Vagina (tissue), 2 donors: ENCODE data around the gene HDAC7. TPM values are rescaled to one million over a fixed set of nuclear protein-coding genes. Genes with fewer than 3 reads are reported as not detected.

Source experiments
- DNase-seq, 2 donors: peaks; one replicate each; pipeline ENCODE4 v3.0.0-alpha.2; 2017; ENCODE audit errors: extremely low spot score in 2 of 2
- H3K27ac ChIP-seq: fragments of 200-600 bp; sonication (generic); one replicate; pipeline ENCODE4 v1.5.1; 2019
- H3K27me3 ChIP-seq: fragments of 200-600 bp; sonication (generic); one replicate; pipeline ENCODE4 v1.5.1; 2019
- H3K36me3 ChIP-seq, 2 donors: fragments of 200-600 bp; sonication (generic); one replicate each; pipeline ENCODE4 v1.5.1; 2017 to 2019
- H3K4me1 ChIP-seq: fragments of 200-600 bp; sonication (generic); one replicate; pipeline ENCODE4 v1.5.1; 2019
- H3K4me3 ChIP-seq, 2 donors: fragments of 200-600 bp; sonication (generic); 1 replicate in 1 of 2; 2 replicates in 1 of 2; pipeline ENCODE4 v1.5.1; 2016 to 2019
- H3K9me3 ChIP-seq: fragments of 200-600 bp; sonication (generic); one replicate; pipeline ENCODE4 v1.5.1; 2019
- POLR2A ChIP-seq, 2 donors: fragments of 450-650 bp; IDR thresholded peaks; one replicate each; pipeline ENCODE4 v1.6.1; 2017; ENCODE audit warnings: antibody characterized with exemption in 2 of 2, mild to moderate bottlenecking in 2 of 2, moderate library complexity in 2 of 2
- POLR2AphosphoS5 ChIP-seq, 2 donors: sonication (generic); formaldehyde crosslinking; IDR thresholded peaks; one replicate each; pipeline ENCODE4 v1.9.0; 2017; ENCODE audit warnings: antibody characterized with exemption in 2 of 2, mild to moderate bottlenecking in 2 of 2, low read depth in 1 of 2; ENCODE audit not compliant: insufficient read depth in 1 of 2
- intact Hi-C: fragments of 100-400 bp; cut with DNase I; formaldehyde crosslinking; loops from one replicate; pipeline ENCODE4 v1.15.1; 2023
- total RNA-seq: library from RNA; depleted of rRNA; stranded (reverse); fragments of >200 nt; gene quantifications from one replicate; pipeline ENCODE4 v1.2.3, GENCODE V29; 2016
- TF ChIP-seq, protein P1 (sequence below), 3 experiments: fragments of 450-650 bp in 2 of 3; fragments of 200-600 bp in 1 of 3; sonication (generic) in 1 of 3; IDR thresholded peaks; one replicate each; pipeline ENCODE4 v1.5.1; 2017 to 2019; ENCODE audit warnings: antibody characterized with exemption in 3 of 3, mild to moderate bottlenecking in 2 of 3, moderate library complexity in 2 of 3

The HDAC7 gene
- total RNA-seq, 1 donor from 2014 or later = 67.0 TPM

- Histone ChIP-seq H3K27me3 (no peaks in the 10 kb centered on the region), H3K36me3 (peaks cover 0 to 52% of the 10 kb centered on the region in 2 donors)
- intact Hi-C loops = no loop called here
Observed at GRCh38 chr12:47798382-47798948, 21.2 kb downstream of the HDAC7 start.

DNA sequence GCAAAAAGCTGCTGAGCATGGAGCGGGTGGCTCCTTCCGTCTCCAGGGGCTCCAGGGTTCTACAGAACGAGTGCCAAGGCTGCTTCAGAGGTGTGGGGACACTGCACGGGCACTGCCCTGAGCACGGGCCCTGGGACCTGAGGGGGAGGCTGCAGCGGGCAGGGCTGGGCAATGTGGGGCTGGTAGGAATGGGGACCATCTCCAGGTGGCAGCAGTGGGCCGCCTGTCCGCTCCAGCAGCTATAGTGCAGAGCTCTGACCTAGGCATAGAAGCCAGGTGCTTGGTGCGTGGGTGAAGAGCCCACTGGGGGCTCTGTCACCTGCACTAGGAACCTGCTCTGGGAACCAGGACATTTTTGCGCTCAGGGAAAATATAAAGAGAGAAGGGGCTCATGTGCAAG lies 22.3 kb downstream of the HDAC7 start:
- H3K4me1 ChIP-seq = peaks cover 36% of the 10 kb centered on the region
- H3K9me3 ChIP-seq = no peaks in the 10 kb centered on the region
- no peaks in the 10 kb centered on the region for H3K27me3 ChIP-seq
- DNase-seq = no peak
- H3K36me3 ChIP-seq = peaks cover 0 to 63% of the 10 kb centered on the region in 2 donors
- no peak overlapping the region for H3K4me3 ChIP-seq
- no peak overlapping the region for H3K27ac ChIP-seq
- TF ChIP-seq POLR2AphosphoS5 (IDR thresholded peaks at IDR 0.05; ENCODE audit: insufficient read depth in 1 of 2, low read depth in 1 of 2) (no peak), POLR2A (IDR thresholded peaks at IDR 0.05) (no peak)
- TF ChIP-seq, protein P1, sequence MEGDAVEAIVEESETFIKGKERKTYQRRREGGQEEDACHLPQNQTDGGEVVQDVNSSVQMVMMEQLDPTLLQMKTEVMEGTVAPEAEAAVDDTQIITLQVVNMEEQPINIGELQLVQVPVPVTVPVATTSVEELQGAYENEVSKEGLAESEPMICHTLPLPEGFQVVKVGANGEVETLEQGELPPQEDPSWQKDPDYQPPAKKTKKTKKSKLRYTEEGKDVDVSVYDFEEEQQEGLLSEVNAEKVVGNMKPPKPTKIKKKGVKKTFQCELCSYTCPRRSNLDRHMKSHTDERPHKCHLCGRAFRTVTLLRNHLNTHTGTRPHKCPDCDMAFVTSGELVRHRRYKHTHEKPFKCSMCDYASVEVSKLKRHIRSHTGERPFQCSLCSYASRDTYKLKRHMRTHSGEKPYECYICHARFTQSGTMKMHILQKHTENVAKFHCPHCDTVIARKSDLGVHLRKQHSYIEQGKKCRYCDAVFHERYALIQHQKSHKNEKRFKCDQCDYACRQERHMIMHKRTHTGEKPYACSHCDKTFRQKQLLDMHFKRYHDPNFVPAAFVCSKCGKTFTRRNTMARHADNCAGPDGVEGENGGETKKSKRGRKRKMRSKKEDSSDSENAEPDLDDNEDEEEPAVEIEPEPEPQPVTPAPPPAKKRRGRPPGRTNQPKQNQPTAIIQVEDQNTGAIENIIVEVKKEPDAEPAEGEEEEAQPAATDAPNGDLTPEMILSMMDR (IDR thresholded peaks at IDR 0.05) = no peak
- intact Hi-C loops = no loop called here

More at GRCh38 chr12:47798382-47798948, 21.2 kb downstream of the HDAC7 start:
- Histone ChIP-seq H3K4me3 (no peak overlapping the region), H3K4me1 (peaks cover 47% of the 10 kb centered on the region), H3K27ac (no peak overlapping the region), H3K9me3 (no peaks in the 10 kb centered on the region)
- TF ChIP-seq, protein P1 (IDR thresholded peaks at IDR 0.05) = no peak
- no peak for TF ChIP-seq POLR2A (IDR thresholded peaks at IDR 0.05)
- no peak for TF ChIP-seq POLR2AphosphoS5 (IDR thresholded peaks at IDR 0.05; ENCODE audit: insufficient read depth in 1 of 2, low read depth in 1 of 2)
- DNase-seq = no peak

- DNase-seq = no peak
- intact Hi-C loops = no loop called here
- Histone ChIP-seq H3K36me3 (peaks cover 0 to 78% of the 10 kb centered on the region in 2 donors), H3K27ac (no peak overlapping the region), H3K4me1 (peaks cover 21% of the 10 kb centered on the region), H3K9me3 (no peaks in the 10 kb centered on the region), H3K27me3 (no peaks in the 10 kb centered on the region), H3K4me3 (no peak overlapping the region)
- no peak for TF ChIP-seq POLR2AphosphoS5 (IDR thresholded peaks at IDR 0.05; ENCODE audit: insufficient read depth in 1 of 2, low read depth in 1 of 2)
- TF ChIP-seq POLR2A (IDR thresholded peaks at IDR 0.05) = no peak
- TF ChIP-seq, protein P1 (IDR thresholded peaks at IDR 0.05) = no peak
Observed at GRCh38 chr12:47795814-47796411, 23.8 kb downstream of the HDAC7 start.

DNA sequence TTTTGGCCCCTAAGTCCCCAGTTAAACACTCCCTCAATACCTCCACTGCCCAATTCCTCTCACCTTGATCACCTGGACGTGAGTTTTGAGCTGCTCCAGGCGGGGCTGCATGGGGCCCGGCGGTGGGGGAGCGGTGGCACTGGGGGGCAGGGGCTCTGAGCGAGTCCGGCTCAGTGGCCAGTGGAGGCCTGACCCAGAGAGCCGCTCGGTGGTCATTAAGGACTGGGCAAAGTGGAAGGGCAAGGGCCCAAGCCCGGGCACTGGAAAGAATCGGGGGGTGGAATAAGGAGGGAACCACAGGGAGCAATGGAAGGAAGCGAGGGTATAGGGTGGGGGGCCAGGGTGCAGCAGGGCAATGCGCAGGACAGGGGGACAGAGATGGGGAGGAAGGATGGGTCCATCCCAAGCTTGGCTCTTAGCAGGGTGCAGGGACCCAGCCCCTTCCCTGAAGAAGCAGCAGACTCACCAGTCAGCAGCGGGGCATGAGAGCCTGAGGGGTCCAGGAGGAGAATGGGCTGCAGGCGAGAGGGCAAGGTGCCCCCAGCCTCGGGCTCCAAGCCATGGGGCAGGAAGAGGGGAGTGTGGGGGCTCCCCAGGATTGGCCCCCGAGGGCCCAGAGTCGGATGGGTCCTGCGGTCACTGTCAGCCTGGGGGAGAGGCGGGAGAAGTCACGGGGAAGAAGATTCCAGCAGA lies 24.4 kb downstream of the HDAC7 start:
- TF ChIP-seq, protein P1 (IDR thresholded peaks at IDR 0.05) = no peak
- TF ChIP-seq POLR2A (IDR thresholded peaks at IDR 0.05) (no peak), POLR2AphosphoS5 (IDR thresholded peaks at IDR 0.05; ENCODE audit: insufficient read depth in 1 of 2, low read depth in 1 of 2) (no peak)
- intact Hi-C loops = no loop called here
- H3K4me3 ChIP-seq = no peak overlapping the region
- H3K36me3 ChIP-seq = peaks cover 3 to 84% of the 10 kb centered on the region in 2 donors
- no peak for DNase-seq
- H3K9me3 ChIP-seq = no peaks in the 10 kb centered on the region
- no peaks in the 10 kb centered on the region for H3K27me3 ChIP-seq
- H3K27ac ChIP-seq = no peak overlapping the region
- peaks cover 15% of the 10 kb centered on the region for H3K4me1 ChIP-seq

GRCh38 chr12:47794679-47795078 lies 25.0 kb downstream of the HDAC7 start:
- no peaks in the 10 kb centered on the region for H3K27me3 ChIP-seq
- TF ChIP-seq, protein P1 (IDR thresholded peaks at IDR 0.05) = no peak
- TF ChIP-seq POLR2AphosphoS5 (IDR thresholded peaks at IDR 0.05; ENCODE audit: insufficient read depth in 1 of 2, low read depth in 1 of 2) (no peak), POLR2A (IDR thresholded peaks at IDR 0.05) (no peak)
- no peaks in the 10 kb centered on the region for H3K9me3 ChIP-seq
- no peak overlapping the region for H3K4me3 ChIP-seq
- peaks cover 9% of the 10 kb centered on the region for H3K4me1 ChIP-seq
- H3K36me3 ChIP-seq = peaks cover 3 to 89% of the 10 kb centered on the region in 2 donors
- DNase-seq = no peak
- H3K27ac ChIP-seq = no peak overlapping the region
- intact Hi-C loops = no loop called here
